ENCODE data around the gene EPB41L3. TPM values are rescaled to one million over a fixed set of nuclear protein-coding genes. Genes with fewer than 3 reads are reported as not detected.

Gene EPB41L3
- total and polyA plus RNA-seq, 10 of the 15 experiments (the other 5 are each of a cell fraction or from before 2014, with no cell fraction given) = 0.11 to 0.69 (median 0.23) TPM; not detected in 6

DNA sequence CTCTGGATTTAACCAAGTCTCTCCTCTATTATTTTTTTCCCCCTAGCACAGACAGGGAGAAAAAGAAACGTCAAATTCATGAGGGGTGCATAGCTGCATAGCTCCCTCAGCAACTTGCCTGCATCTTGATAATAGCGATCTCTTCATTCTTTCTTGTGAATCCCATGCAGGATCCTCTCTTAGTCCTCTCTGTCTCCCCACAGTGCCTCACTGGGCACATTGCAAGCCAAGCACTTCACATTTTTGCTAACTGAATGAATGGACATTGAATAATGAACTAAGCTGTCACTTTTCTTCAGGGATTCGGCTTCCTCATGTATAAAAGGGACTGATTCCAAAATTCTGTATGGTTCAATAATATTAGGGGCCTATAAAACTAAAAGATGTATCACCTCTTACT is 2.9 kb upstream of the EPB41L3 start:
- ChIA-PET RAD21 (ENCODE audit: unreplicated experiment) (no interaction called here), CTCF (interaction anchor here (0.8 kb wide), 1 partner anchor 474 kb away, joined by 3 read pairs; no protein-coding TSS in a partner anchor), SMC1A (ENCODE audit: uncharacterized antibody, unreplicated experiment) (no interaction called here), POLR2A (no interaction called here)
- Histone ChIP-seq H3K9me3 (replicated peaks; ENCODE audit: control insufficient read depth, insufficient read depth, low read length) (no peaks in the 10 kb centered on the region), H3K4me3 (no peak overlapping the region), H2AFZ (ENCODE audit: control insufficient read depth, low read depth, low read length) (no peak overlapping the region), H4K20me1 (ENCODE audit: control insufficient read depth, insufficient read depth) (no peaks in the 10 kb centered on the region), H3K4me2 (ENCODE audit: control insufficient read depth, insufficient read depth) (no peak overlapping the region), H3K9ac (ENCODE audit: control insufficient read depth, insufficient read depth, low read length) (no peak overlapping the region), H3K79me2 (ENCODE audit: control insufficient read depth, insufficient read depth, low read length) (no peaks in the 10 kb centered on the region), H3K27me3 (replicated peaks in 1 of 2; ENCODE audit: control insufficient read depth in 2 of 2, insufficient read depth in 2 of 2, low read length in 1 of 2) (peaks cover 0 to 5% of the 10 kb centered on the region in 2 experiments; a peak in 3 of 4 replicates), H3K36me3 (ENCODE audit: control insufficient read depth in 2 of 2, insufficient read depth in 2 of 2, low read length in 1 of 2) (no peaks in the 10 kb centered on the region), H3K4me1 (ENCODE audit: control insufficient read depth, insufficient read depth, low read length) (no peaks in the 10 kb centered on the region), H3K27ac (ENCODE audit: control insufficient read depth, insufficient read depth) (no peak overlapping the region)
- 13% methylated on average over 3 of the region's 3 CpGs for WGBS (ENCODE audit: insufficient coverage, insufficient replicate concordance, low lambda C conversion rate, missing lambda C conversion rate)
- ATAC-seq (no peak), DNase-seq (ENCODE audit: low read depth, low spot score) (no peak), FAIRE-seq (no peak)
- intact Hi-C loops (cut with micrococcal nuclease; ENCODE audit: unreplicated experiment) (no loop called here), in situ Hi-C loops (cut with MboI) (no loop called here)
- no TSS peak for BruUV-seq (replicated peaks)
- TF ChIP-seq, protein P1, sequence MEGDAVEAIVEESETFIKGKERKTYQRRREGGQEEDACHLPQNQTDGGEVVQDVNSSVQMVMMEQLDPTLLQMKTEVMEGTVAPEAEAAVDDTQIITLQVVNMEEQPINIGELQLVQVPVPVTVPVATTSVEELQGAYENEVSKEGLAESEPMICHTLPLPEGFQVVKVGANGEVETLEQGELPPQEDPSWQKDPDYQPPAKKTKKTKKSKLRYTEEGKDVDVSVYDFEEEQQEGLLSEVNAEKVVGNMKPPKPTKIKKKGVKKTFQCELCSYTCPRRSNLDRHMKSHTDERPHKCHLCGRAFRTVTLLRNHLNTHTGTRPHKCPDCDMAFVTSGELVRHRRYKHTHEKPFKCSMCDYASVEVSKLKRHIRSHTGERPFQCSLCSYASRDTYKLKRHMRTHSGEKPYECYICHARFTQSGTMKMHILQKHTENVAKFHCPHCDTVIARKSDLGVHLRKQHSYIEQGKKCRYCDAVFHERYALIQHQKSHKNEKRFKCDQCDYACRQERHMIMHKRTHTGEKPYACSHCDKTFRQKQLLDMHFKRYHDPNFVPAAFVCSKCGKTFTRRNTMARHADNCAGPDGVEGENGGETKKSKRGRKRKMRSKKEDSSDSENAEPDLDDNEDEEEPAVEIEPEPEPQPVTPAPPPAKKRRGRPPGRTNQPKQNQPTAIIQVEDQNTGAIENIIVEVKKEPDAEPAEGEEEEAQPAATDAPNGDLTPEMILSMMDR (IDR thresholded peaks at IDR 0.05 in 2 of 3, conservative IDR thresholded peaks at IDR 0.05 in 1 of 3; ENCODE audit: control insufficient read depth in 2 of 3, extremely low read depth in 1 of 3, insufficient read depth in 1 of 3, low read depth in 3 of 3, low read length in 3 of 3) = 0 out of 6 replicates have a peak, but pooled peaks of 2 of the 3 experiments have one; percentile 5 to 8
- TF ChIP-seq HDGF (IDR thresholded peaks at IDR 0.05) = no peak

DNA sequence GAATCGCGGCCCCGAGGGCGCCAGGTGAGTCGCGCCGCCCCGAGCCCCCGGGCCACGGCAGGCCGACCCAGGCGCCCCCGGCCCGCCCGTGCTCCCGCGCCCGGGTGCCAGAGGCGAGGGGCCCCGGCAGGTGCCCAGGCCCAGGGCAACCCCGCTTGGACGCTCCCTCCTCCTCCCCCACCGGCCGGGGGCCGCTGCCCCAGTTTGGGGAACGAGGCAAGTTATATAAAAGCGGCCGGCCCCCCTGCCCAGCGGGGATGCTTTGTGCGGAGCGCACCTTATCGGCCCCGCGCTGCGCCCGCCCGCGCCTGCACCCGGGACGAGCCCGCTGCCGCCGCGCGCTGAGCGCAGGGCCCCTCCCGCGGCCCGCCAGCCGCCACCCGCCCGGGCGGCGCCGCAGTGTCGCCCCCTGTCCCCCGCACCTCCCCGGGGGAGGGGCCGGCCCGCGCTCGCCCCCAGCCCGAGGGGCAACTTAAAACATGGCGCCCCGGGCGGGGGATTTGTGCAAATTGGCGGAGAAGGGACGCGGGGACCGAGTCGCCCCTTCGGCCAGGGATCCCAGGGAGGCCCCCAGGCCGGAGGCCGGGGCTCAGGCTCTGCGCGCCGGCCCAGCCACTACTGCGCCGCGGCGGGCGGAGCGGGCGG is 639 bp downstream of the EPB41L3 start:
- 53% methylated on average over 16 of the region's 84 CpGs for WGBS (ENCODE audit: insufficient coverage, insufficient replicate concordance, low lambda C conversion rate, missing lambda C conversion rate)
- FAIRE-seq (no peak), ATAC-seq (no peak), DNase-seq (ENCODE audit: low read depth, low spot score) (no peak)
- Histone ChIP-seq H3K4me2 (ENCODE audit: control insufficient read depth, insufficient read depth) (no peak overlapping the region), H3K36me3 (ENCODE audit: control insufficient read depth in 2 of 2, insufficient read depth in 2 of 2, low read length in 1 of 2) (no peaks in the 10 kb centered on the region), H4K20me1 (ENCODE audit: control insufficient read depth, insufficient read depth) (no peaks in the 10 kb centered on the region), H3K27ac (ENCODE audit: control insufficient read depth, insufficient read depth) (no peak overlapping the region), H3K9ac (ENCODE audit: control insufficient read depth, insufficient read depth, low read length) (no peak overlapping the region), H3K4me1 (ENCODE audit: control insufficient read depth, insufficient read depth, low read length) (no peaks in the 10 kb centered on the region), H3K4me3 (no peak overlapping the region), H2AFZ (ENCODE audit: control insufficient read depth, low read depth, low read length) (no peak overlapping the region), H3K79me2 (ENCODE audit: control insufficient read depth, insufficient read depth, low read length) (no peaks in the 10 kb centered on the region), H3K27me3 (replicated peaks in 1 of 2; ENCODE audit: control insufficient read depth in 2 of 2, insufficient read depth in 2 of 2, low read length in 1 of 2) (peaks cover 0 to 5% of the 10 kb centered on the region in 2 experiments; a peak in 2 of 4 replicates), H3K9me3 (replicated peaks; ENCODE audit: control insufficient read depth, insufficient read depth, low read length) (no peaks in the 10 kb centered on the region)
- BruUV-seq (replicated peaks) = no TSS peak
- intact Hi-C loops (cut with micrococcal nuclease; ENCODE audit: unreplicated experiment) = loop anchor here (5.0 kb wide), 1 partner anchor 471 kb away; no protein-coding TSS in a partner anchor
- ChIA-PET CTCF (no interaction called here), SMC1A (ENCODE audit: uncharacterized antibody, unreplicated experiment) (no interaction called here), RAD21 (ENCODE audit: unreplicated experiment) (no interaction called here), POLR2A (no interaction called here)
- in situ Hi-C loops (cut with MboI) = no loop called here
- no peak for TF ChIP-seq NR2C2 (IDR thresholded peaks at IDR 0.05; ENCODE audit: borderline replicate concordance, control insufficient read depth, insufficient read length, low read depth)
- TF ChIP-seq, protein P2, sequence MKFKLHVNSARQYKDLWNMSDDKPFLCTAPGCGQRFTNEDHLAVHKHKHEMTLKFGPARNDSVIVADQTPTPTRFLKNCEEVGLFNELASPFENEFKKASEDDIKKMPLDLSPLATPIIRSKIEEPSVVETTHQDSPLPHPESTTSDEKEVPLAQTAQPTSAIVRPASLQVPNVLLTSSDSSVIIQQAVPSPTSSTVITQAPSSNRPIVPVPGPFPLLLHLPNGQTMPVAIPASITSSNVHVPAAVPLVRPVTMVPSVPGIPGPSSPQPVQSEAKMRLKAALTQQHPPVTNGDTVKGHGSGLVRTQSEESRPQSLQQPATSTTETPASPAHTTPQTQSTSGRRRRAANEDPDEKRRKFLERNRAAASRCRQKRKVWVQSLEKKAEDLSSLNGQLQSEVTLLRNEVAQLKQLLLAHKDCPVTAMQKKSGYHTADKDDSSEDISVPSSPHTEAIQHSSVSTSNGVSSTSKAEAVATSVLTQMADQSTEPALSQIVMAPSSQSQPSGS (IDR thresholded peaks at IDR 0.05; ENCODE audit: low read length) = no peak
- no peak for TF ChIP-seq IKZF1 (conservative IDR thresholded peaks at IDR 0.05)
- TF ChIP-seq JUNB (IDR thresholded peaks at IDR 0.05) = no peak
- TF ChIP-seq SMAD5 (IDR thresholded peaks at IDR 0.05; ENCODE audit: low read depth) = no peak

Measured in GM12878 (cell line).